GM08714 (cell line): ENCODE results near the gene COL18A1.

Experiments
- H3K4me3 ChIP-seq: fragments of 200-500 bp; sonication (Bioruptor generic); 2 replicates; pipeline ENCODE4 v1.5.1; 2014; ENCODE audit warnings: mild to moderate bottlenecking, low read length, inconsistent platforms
- ZNF274 ChIP-seq: IDR thresholded peaks from 2 replicates; pipeline ENCODE4 v1.6.1; 2012; ENCODE audit warnings: mild to moderate bottlenecking, low read depth, low read length

Gene COL18A1

GRCh38 chr21:45383615-45384201, 21.3 kb upstream of the COL18A1 start:
- no peak overlapping the region for H3K4me3 ChIP-seq
- TF ChIP-seq ZNF274: no peak

GRCh38 chr21:45384656-45385548, 20.1 kb upstream of the COL18A1 start:
- no peak for TF ChIP-seq ZNF274
- no peak overlapping the region for H3K4me3 ChIP-seq

GRCh38 chr21:45385549-45386050, 19.4 kb upstream of the COL18A1 start:
- TF ChIP-seq ZNF274: no peak

GRCh38 chr21:45386336-45386727, 18.6 kb upstream of the COL18A1 start:
- H3K4me3 ChIP-seq: no peak overlapping the region
- no peak for TF ChIP-seq ZNF274

More at GRCh38 chr21:45385549-45386050, 19.4 kb upstream of the COL18A1 start:
- no peak overlapping the region for H3K4me3 ChIP-seq

GRCh38 chr21:45386728-45387371, 18.1 kb upstream of the COL18A1 start:
- TF ChIP-seq ZNF274: no peak

GRCh38 chr21:45387506-45387905, 17.5 kb upstream of the COL18A1 start:
- TF ChIP-seq ZNF274: no peak
- no peak overlapping the region for H3K4me3 ChIP-seq

More at GRCh38 chr21:45386728-45387371, 18.1 kb upstream of the COL18A1 start:
- H3K4me3 ChIP-seq: no peak overlapping the region

GRCh38 chr21:45388011-45388521, 16.9 kb upstream of the COL18A1 start:
- H3K4me3 ChIP-seq: no peak overlapping the region
- TF ChIP-seq ZNF274: no peak

- TF ChIP-seq ZNF274: no peak
- H3K4me3 ChIP-seq: no peak overlapping the region
These were observed 16.2 kb upstream of the COL18A1 start for GRCh38 chr21:45388611-45389296.

GRCh38 chr21:45390121-45390751, 14.7 kb upstream of the COL18A1 start:
- no peak overlapping the region for H3K4me3 ChIP-seq
- no peak for TF ChIP-seq ZNF274

- TF ChIP-seq ZNF274: no peak
These were observed 13.9 kb upstream of the COL18A1 start for GRCh38 chr21:45390831-45391742.

GRCh38 chr21:45391743-45392572, 13.0 kb upstream of the COL18A1 start:
- no peak overlapping the region for H3K4me3 ChIP-seq
- no peak for TF ChIP-seq ZNF274

More at GRCh38 chr21:45390831-45391742, 13.9 kb upstream of the COL18A1 start:
- no peak overlapping the region for H3K4me3 ChIP-seq

- no peak for TF ChIP-seq ZNF274
These were observed 12.4 kb upstream of the COL18A1 start for GRCh38 chr21:45392573-45392971.

More at GRCh38 chr21:45392573-45392971, 12.4 kb upstream of the COL18A1 start:
- H3K4me3 ChIP-seq: no peak overlapping the region
